BJ (cell line): ENCODE results near the gene C10orf71. TPM values are rescaled to one million over a fixed set of nuclear protein-coding genes. Genes with fewer than 3 reads are reported as not detected.

ENCODE experiments used
- CTCF ChIA-PET: fragments of 350-600 bp; formaldehyde crosslinking; extraction: SDS; loops from one replicate; lab custom pipeline; 2021; ENCODE audit warnings: antibody characterized with exemption, inconsistent platforms; lab: Yijun Ruan, JAX
- POLR2A ChIA-PET: fragments of 300-600 bp; sonication (Branson Sonifier 250); formaldehyde crosslinking; extraction: SDS; loops from one replicate; lab custom pipeline; 2021; ENCODE audit warnings: antibody characterized with exemption; lab: Charles Lee
- DNase-seq: peaks from one replicate; pipeline ENCODE4 v3.0.0-alpha.2; 2011; ENCODE audit warnings: low read depth
- H3K27me3 ChIP-seq: 2 replicates; pipeline ENCODE4 v1.6.0; 2011; ENCODE audit warnings: low read length; ENCODE audit not compliant: control insufficient read depth, insufficient read depth
- H3K36me3 ChIP-seq: 2 replicates; pipeline ENCODE4 v1.5.1; 2011; ENCODE audit warnings: low read length; ENCODE audit not compliant: control insufficient read depth, insufficient read depth
- H3K4me3 ChIP-seq: 2 replicates; pipeline ENCODE4 v1.5.1; 2011; ENCODE audit warnings: low read depth, mild to moderate bottlenecking, control low read depth, low read length
- polyA plus RNA-seq: library from polyadenylated mRNA; depleted of rRNA; stranded (reverse); fragments of >200 nt; gene quantifications from 2 replicates; pipeline ENCODE4 v1.2.3, GENCODE V29; 2011
- TF ChIP-seq, protein P1 (sequence below): IDR thresholded peaks from 2 replicates; pipeline ENCODE4 v1.5.1; 2011; ENCODE audit warnings: low read depth, mild to moderate bottlenecking, control low read depth, inconsistent platforms, low read length, moderate library complexity; ENCODE audit not compliant: insufficient read depth

The C10orf71 gene
- polyA plus RNA-seq, 1 experiment = not detected

DNA sequence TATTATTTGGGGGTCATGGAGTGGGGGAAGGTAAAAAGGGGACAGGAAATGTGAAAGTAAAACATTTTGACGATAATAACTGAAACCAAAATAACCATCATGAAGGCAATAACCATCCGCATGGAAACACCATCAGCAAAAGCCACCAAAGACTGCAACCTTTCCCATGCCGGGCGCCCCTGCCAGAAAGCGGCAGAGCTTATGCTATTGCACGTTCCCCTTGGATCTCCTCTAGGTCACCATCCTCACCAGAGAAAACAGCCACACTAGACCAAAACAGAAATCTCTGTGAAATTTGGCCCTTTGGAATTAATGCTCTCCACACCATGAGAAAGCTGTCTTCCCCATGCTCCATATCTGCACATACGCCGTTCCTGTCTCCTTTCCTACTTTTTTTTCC lies 65.8 kb downstream of the C10orf71 start:
- ChIA-PET CTCF (no interaction called here), POLR2A (no interaction called here)
- no peak for DNase-seq
- Histone ChIP-seq H3K27me3 (no peaks in the 10 kb centered on the region; the same call in 1 of the 2 replicates), H3K36me3 (no peaks in the 10 kb centered on the region), H3K4me3 (no peak overlapping the region)
- TF ChIP-seq, protein P1, sequence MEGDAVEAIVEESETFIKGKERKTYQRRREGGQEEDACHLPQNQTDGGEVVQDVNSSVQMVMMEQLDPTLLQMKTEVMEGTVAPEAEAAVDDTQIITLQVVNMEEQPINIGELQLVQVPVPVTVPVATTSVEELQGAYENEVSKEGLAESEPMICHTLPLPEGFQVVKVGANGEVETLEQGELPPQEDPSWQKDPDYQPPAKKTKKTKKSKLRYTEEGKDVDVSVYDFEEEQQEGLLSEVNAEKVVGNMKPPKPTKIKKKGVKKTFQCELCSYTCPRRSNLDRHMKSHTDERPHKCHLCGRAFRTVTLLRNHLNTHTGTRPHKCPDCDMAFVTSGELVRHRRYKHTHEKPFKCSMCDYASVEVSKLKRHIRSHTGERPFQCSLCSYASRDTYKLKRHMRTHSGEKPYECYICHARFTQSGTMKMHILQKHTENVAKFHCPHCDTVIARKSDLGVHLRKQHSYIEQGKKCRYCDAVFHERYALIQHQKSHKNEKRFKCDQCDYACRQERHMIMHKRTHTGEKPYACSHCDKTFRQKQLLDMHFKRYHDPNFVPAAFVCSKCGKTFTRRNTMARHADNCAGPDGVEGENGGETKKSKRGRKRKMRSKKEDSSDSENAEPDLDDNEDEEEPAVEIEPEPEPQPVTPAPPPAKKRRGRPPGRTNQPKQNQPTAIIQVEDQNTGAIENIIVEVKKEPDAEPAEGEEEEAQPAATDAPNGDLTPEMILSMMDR = no peak

- H3K27me3 ChIP-seq = no peaks in the 10 kb centered on the region
- DNase-seq = no peak
- ChIA-PET CTCF (no interaction called here), POLR2A (no interaction called here)
- H3K4me3 ChIP-seq = no peak overlapping the region
- no peaks in the 10 kb centered on the region for H3K36me3 ChIP-seq
- TF ChIP-seq, protein P1 = no peak
Measured at GRCh38 chr10:49365275-49365674, 66.3 kb downstream of the C10orf71 start.

DNA sequence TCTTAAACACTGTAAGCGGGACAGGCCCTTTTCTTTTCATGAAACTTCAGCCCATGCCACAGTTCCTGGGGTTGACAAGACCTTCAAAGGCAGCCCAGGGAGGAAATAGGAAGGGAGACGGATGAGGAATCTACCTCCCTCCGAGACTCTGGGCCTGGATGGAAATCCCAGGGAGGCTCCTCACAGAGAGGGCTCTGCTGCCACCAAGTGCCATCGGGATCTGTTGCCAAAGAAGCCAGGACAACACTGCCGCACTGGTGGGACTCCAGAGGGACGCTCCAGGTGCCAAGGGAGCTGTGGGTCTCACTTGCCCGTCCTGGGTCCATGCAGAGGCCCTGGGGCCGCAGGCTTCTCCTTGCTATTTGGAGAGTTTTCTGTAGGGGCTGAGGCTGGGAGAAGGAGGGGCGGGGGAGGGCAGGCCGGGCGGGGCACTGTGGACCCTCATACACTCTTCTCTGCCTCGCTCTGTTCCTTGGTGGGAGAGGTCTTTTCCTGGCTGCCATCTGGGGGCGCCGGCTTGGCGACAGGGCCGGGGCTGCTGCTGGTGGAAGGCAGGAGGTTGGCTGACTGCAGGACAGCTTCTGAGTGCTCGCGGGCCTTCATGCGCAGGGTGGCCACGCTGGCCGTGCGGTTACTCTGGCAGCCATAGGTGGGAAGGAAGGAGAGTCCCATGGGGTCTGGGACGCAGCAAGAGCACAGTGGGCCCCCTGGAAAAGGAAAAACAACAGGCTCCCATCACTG lies 66.9 kb downstream of the C10orf71 start:
- CTCF ChIA-PET = no interaction called here
- no peak overlapping the region for H3K4me3 ChIP-seq
- TF ChIP-seq, protein P1 = no peak
- H3K36me3 ChIP-seq = no peaks in the 10 kb centered on the region
- no peaks in the 10 kb centered on the region for H3K27me3 ChIP-seq
- no peak for DNase-seq
- POLR2A ChIA-PET = no interaction called here

DNA sequence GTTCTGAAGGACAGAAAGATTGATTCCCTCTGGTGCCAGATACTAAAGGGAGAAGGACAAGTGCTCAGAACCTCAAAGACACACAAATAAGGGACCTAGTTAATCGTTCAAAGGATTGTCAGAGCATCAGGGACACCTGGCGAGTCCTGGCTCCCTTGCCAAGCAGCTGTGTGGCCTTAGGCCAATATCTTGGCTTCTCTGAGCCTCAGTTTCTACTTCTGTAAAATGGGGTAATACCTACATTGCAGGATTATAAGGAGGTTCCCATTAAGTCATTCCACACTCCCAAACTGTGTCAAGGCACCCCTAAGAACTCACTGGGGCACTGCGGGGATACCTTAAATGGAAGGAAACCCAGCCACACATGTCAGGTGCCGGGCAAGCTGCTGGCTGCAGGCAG lies 67.5 kb downstream of the C10orf71 start:
- Histone ChIP-seq H3K4me3 (no peak overlapping the region), H3K27me3 (no peaks in the 10 kb centered on the region), H3K36me3 (no peaks in the 10 kb centered on the region)
- CTCF ChIA-PET = no interaction called here
- POLR2A ChIA-PET = no interaction called here
- TF ChIP-seq, protein P1 = no peak
- no peak for DNase-seq

GRCh38 chr10:49367600-49367999 lies 68.6 kb downstream of the C10orf71 start:
- no peaks in the 10 kb centered on the region for H3K27me3 ChIP-seq
- no peaks in the 10 kb centered on the region for H3K36me3 ChIP-seq
- no peak for DNase-seq
- TF ChIP-seq, protein P1 = no peak
- no peak overlapping the region for H3K4me3 ChIP-seq
- ChIA-PET CTCF (no interaction called here), POLR2A (interaction anchor here (0.5 kb wide), 1 partner anchor 9 kb away, joined by 3 read pairs; no protein-coding TSS in a partner anchor)
